DMS153 treated with DMSO at 0.1 percent for 48 hours (cell line): ENCODE data around the gene SPTBN4.
A peak's percentile ranks its signal among the peaks of the same experiment; 100 is the strongest.
"Not testable (repeated sequence)": the region's sequence is repeated elsewhere in the genome, so short reads cannot be mapped to it uniquely, and the experiment has no call there.

Experiments
- DNase-seq: peaks from one replicate; lab custom pipeline; 2025; ENCODE audit not compliant: unreplicated experiment; lab: John Stamatoyannopoulos, UW

SPTBN4 gene

DNA sequence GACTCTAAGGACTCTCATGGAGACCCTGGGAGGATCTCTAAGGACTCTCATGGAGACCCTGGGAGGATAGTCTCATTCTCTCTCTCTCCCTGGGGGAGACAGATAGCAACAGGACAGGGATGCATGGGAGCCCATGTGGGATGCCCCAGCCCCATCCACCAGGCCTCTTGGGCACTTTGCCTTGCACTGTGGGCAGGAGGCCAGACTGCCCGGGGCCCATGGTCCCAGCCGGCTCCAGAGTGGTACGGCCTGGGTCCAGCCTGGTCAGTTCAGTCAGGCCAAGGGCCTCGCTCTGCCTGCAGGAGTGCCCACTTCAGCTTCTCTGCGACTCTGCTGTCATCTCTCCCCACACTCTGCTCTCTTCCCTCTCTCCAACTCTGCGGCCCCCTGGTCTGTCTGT, 61.3 kb downstream of the SPTBN4 start:
- no peak for DNase-seq

DNA sequence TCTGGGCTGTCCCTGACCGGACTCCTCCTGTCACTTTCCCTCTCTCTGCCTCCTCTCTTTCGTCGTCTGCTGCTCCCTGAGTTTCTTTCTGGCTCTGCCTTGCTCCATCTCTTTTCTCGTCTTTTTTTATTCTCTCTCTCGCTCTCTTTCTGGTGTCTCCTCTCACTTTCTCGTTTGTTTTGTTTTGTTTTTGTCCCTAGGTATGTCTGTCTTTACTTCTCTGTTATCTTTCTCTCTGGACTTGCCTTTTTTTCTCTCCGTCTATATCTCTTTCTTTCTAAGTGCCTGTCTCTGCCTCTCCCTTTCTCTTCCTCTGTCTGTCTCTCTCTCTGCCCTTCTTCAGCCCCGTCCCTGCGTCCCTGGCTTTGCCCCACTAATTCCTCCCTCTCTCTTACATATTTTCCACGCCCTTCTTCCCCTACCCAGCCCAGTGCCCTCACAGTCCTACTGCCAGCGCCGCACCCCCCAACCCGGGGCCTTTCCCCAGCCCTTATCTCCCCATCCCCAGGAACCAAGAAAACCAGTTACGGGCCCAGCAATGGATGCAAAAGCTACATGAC, 61.8 kb downstream of the SPTBN4 start:
- no peak for DNase-seq

DNA sequence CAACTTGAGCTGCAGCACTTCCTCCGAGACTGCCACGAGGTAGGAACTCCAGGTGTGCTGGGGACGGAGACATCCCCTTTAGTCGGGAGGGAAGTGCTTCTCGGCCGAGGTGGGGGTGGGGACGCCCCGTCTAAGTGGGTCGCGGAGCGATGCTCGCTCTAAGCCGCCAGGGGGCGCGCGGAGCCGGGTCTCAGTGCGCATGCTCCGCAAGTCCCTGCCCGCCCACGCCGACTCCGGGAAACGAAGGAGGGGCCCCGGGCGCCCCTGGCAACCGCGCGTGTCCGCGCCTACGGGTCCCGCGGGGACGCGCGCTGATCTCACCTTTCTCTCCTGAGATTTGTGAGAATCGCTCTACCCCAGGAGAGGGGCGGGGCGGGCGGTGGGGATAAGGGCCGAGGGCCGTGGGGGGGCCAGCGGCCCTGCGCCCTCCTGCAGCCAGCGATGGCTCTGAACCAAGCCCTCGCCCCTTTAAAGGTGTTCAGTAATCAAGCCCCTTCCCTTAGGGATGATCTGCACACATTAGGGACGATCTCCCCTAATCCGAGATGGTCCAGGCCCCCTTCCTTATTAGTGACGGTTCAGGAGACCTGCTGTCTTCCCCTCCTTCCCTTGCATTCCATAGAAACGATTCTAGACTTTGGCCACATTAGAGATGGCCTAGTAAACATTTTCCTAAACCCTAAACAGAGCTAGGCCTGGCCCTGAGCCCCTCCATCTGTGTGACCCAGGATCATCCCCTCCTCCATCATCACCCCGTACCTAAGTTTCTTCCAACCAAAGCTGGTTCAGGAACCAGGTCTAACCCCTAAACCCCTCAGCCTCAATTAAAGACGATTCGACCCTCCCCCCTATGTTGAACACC, 62.5 kb downstream of the SPTBN4 start:
- peak; percentile 80 for DNase-seq

DNA sequence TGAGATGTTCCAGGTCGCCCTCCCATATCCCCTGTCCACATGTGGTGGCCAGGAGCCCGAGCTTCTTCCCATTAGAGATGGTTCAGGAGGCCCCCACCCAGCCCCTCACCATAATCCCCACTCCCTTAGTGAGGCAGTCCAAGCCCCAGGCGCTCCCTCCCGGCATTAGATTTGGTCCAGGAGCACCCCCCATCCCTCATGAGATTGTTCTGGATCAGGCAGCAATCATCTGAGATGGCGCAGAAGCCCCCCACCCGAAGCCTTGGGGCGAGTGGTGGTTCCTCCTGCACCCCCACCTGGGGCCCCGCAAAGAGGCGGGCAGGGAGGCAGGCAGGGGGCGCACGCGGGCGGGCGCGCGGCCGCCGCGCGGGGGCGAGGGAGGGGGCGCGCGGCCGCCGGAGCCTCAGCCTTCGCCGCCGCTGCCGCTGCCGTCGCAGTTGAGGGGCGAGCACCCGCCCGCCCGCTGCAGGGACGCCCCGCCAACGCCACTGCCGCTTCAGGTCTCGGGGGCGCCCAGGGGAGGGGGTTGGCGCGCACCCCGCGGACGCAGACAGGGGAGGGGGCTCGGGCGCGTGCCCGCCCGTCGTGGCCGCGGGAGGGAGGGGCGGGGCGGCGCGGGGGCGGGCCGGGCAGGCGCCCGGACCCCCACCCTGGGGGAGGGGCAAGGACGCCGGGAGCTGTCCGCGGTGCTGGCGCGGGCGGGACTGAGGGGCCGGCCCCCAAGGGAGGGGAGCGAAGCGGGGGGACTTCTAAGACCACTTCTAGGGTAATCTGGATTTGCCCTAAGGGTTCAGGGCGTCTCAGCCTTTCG, 63.5 kb downstream of the SPTBN4 start:
- no peak for DNase-seq

DNA sequence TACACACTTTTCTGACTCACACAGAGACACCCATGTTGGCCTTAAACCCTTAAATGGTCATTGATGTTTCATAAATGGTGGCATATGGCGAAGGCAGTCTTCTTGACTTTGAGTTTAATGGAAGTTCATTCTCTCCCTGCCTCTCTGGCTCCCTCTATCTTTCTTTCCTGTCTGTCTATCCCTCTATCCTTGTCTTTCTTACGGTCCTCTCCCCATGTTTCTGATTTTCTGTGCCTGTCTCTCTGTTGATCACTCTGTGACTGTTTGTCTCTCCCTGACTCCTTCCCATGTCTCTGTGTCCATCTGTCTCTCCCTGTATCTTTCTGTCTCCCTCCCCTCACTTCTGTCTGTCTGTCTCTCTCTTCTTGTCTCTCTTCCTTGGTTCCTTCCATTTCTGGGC, 66.7 kb downstream of the SPTBN4 start:
- DNase-seq, result no peak

DNA sequence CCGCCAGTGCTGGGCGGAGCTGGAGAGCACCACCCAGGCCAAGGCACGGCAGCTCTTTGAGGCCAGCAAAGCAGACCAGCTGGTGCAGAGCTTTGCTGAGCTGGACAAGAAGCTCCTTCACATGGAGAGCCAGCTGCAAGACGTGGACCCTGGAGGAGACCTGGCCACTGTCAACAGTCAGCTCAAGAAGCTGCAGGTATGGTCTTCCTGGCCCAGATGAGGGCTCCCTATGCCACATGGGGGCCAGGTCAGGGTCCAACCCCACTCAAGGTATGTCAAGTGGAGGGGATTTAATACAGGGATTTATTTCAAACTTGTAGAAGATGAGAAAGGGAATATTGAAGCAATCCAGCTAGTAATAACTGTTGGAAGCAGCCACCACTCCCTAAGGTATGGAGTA, 67.3 kb downstream of the SPTBN4 start:
- DNase-seq, result no peak

DNA sequence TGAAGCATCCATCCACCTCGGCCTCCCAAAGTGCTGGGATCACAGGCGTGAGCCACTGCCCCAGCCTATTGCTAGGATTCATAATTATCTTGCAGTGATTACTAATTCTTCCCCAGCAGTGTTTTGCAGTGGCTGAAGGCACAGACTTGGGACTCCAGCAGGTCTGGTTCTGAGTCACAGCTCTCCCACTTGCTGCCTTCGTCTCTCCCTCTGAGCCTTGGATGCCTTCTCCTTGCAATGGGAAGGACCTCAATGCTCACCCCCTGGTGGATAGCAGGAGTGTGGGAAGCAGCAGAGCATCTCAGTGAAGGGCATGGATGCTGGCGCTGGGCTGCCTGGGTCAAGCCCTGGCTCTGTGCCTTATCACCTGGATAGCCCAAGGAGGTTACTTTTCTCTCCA, 72.3 kb downstream of the SPTBN4 start:
- DNase-seq, result no peak

DNA sequence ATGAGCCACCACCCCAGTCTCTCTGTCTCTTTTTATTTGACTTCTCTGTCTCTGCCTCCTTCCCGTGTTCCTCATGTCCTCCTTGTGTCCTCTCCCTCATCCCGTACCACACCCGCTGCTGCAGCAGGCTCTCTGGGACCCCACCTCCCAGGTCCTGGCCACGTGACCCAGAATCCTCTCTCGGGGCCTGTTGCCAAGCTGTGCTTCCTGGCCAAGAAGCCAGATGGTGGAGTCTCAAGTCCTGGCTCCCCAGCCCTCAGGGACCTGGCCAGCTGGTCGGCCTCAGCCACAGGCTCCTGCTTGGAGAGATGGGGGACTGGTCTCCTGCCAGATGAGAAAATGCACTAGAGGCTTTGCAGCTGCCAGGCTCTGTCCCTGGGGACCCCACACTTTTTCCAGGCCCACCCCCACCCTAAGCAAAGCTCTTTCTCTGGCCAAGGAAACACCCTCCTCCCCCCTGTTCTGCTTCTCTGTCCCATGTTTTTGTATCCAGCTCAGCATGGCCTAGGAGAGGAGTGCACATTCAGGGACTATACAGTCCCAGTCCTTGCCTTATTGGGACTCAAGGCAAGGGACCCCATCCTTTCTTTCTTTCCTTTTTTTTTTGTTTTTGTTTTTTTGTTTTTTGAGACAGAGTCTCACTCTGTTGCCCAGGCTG, 75.5 kb downstream of the SPTBN4 start:
- no peak for DNase-seq

DNA sequence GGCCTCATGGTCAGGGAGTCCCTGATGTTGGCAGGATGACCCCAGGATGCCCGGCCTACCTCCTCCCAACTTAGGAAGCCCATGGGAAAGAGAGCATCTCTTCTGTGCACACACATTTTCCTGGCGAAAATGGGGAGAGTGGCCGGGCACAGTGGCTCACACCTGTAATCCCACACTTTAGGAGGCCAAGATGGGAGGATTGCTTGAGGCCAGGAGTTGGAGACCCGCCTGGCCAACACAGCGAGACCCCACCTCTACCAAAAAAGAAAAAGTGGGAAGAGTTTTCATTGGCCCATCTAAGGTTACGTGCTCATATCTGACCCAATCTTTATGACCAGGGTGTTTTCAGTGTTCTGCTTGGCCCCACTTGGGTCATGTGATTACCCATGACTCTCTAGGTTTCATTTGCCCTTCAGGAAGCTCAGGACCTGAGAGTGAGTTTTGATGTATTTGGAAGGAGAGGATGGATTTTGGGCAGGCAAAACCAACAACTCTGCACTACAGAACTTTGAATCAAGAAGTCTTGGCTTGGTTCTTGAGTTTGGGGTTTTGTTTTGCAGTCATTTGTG, 76.3 kb downstream of the SPTBN4 start:
- no peak for DNase-seq

DNA sequence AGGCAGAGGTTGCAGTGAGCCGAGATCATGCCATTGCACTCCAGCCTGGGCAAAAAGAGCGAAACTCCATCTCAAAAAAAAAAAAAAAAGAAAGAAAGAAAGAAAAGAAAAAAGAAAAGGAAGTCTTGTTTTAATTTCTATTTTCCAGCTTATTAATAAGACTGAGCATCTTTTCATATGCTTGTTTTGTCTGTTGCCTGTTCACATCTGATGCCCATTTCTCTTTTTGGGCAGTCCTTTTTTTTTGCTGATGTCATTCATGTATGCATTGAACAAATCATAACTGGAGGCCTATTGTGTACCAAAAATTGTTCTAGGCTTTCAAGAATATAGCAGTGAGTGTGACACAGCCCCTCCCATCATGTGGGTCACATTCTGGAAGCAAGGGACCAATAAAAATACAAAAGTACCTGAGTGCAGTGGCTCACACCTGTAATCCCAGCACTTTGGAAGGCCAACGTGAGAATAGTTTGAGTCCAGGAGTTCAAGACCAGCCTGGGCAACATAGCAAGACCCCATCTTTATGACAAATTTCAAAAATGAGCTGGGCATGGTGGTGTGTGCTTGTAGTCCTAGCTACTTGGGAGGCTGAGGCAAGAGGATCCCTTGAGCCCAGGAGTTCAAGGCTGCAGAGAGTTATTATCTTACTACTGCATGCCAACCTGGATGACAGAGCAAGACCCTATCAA, 79.5 kb downstream of the SPTBN4 start:
- not testable (repeated sequence) for DNase-seq

DNA sequence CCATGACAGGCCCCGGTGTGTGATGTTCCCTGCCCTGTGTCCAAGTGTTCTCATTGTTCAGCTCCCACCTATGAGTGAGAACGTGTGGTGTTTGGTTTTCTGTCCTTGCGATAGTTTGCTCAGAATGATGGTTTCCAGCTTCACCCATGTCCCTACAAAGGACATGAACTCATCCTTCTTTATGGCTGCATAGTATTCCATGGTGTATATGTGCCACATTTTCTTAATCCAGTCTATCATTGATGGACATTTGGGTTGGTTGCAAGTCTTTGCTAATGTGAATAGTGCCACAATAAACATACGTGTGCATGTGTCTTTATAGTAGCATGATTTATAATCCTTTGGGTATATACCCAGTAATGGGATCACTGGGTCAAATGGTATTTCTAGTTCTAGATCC, 80.4 kb downstream of the SPTBN4 start:
- not testable (repeated sequence) for DNase-seq

DNA sequence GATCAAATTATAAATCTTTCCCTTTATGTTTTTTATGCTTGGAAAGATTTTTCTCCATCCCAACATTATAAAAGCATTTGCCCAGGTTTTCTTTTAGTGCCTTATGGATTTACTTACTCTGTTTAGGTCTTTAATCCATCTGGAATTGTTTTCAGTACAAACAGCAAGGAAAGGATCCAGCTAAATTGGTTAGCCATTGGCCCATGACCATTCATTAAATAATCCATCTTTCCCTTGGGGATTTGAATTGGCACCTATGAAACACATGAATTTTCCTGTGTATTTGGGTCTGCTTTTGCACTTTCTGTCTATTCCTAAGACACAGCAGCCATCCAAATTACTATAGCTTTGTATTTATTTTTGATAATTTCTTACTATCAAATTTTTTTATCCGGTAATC, 81.0 kb downstream of the SPTBN4 start:
- no peak for DNase-seq

DNA sequence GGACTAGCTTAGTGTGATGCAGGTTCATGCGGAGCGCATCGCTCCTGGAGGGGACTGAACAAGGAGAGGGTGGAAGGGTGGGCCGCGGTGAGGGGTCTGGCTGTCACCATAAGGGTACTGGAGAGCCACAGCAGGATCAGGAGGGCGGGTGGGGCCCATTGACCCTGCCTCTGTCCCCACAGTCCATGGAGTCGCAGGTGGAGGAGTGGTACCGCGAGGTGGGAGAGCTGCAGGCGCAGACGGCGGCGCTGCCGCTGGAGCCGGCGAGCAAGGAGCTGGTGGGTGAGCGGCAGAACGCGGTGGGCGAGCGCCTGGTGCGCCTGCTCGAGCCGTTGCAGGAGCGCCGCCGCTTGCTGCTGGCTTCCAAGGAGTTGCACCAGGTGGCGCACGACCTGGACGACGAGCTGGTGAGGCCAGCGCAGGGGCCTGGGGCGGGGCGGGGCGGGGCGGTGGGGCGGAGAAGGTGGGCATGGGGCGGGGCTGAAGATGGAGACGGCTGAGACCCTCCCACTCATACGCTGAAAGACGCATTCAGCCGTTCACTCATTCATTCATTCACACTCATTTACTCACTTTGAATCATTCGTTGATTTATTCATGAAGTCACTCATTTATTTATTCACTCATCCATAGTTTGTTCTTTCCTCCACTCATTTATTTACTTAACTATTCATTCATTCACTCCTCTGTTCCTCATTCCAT, 82.4 kb downstream of the SPTBN4 start:
- DNase-seq, result peak; percentile 8

DNA sequence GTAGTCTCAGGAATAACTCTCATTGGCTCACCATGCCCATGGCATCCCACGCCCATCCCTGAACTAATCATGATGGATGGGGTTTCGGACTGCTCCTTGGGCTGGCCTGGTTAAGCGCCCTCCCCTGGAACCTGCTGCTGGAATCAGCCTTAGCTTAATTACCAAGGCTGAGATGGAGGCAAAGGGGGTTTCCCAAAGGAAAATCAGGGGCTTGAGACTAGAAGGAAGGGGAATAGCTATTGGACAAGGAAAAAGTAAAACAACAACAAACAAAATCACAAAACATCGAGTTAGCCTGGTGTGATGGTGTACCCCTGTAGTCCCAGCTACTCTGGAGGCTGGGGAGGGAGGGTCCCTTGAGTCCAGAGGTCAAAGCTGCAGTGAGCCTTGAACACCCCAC, 84.2 kb downstream of the SPTBN4 start:
- no peak for DNase-seq

DNA sequence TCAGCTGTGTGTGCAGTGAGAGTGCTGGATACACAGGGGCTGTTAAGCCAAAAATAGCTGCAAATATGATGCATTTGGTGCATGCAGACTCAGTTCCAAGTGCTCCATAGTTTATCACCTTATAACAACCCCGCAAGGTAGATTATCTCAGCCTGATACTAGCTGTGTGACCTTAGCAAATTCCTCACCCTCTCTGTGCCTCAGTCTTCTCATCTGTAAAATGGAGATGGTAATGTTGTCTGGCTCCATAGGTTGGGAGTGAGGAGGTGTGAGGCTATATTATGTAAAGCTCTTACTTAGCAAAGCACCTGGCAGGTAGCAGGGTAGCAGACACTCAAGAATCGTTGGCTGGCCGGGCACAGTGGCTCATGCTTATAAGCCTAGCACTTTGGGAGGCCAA, 86.0 kb downstream of the SPTBN4 start:
- DNase-seq, result no peak

DNA sequence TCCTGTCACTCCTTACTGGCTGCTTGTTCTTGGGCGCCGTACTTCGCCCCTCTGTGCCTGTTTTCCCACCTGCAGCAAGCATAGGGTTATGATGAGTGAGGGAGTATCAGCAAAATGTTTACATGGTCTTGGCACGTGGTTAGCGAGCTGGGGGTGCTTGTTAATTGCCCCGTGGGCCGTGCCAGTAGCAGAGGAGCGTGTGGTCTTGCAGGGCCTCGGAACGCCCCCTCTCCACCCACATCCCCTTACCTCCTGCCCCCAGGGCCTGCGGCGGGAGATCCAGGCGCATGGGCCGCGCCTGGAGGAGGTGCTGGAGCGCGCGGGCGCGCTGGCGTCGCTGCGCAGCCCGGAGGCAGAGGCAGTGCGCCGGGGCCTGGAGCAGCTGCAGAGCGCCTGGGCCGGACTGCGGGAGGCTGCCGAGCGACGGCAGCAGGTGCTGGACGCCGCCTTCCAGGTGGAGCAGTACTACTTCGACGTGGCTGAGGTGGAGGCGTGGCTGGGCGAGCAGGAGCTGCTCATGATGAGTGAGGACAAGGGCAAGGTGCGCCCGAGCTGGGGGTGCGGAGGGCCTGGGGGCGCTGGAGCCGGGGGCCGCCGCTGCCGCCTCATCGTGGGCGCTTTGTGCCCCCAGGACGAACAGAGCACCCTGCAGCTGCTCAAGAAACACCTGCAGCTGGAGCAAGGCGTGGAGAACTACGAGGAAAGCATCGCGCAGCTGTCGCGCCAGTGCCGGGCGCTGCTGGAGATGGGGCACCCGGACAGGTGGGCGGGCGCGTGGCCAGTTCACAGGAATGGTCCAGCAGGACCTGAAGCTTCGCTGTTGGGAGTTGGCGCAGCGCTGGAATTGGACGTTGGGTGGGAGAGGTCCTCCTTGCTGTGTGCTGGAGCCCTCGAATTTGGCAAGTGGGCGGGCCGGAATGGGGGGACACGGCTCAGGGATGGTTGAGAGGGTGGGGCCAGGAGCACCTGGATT, 87.4 kb downstream of the SPTBN4 start:
- no peak for DNase-seq

DNA sequence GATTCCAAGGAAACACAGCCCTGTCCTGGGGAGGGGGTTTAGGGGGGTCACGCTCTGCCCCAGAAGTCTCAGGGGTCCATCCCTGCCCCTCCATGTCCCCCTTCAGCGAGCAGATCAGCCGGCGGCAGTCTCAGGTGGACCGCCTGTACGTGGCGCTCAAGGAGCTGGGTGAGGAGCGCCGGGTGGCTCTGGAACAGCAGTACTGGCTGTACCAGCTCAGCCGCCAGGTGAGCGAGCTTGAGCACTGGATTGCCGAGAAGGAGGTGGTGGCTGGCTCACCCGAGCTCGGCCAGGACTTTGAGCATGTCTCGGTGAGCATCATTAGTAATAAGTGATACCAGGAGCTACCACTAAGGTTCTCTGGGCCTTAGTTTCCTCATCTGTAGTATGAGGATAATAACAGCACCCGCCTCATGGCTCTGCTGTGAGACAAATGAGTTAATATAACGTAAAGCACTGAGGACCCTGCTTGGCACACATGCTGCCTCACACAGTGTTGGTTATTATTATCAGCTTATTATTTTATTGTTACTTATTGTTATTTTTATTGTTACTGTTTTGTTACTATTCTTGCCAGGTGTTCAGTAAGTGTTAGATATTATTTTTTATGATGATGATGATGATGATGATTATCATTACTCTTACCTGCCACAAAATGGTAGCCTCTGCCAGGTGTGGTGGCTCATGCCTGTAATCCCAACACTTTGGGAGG, 89.3 kb downstream of the SPTBN4 start:
- DNase-seq, result no peak

DNA sequence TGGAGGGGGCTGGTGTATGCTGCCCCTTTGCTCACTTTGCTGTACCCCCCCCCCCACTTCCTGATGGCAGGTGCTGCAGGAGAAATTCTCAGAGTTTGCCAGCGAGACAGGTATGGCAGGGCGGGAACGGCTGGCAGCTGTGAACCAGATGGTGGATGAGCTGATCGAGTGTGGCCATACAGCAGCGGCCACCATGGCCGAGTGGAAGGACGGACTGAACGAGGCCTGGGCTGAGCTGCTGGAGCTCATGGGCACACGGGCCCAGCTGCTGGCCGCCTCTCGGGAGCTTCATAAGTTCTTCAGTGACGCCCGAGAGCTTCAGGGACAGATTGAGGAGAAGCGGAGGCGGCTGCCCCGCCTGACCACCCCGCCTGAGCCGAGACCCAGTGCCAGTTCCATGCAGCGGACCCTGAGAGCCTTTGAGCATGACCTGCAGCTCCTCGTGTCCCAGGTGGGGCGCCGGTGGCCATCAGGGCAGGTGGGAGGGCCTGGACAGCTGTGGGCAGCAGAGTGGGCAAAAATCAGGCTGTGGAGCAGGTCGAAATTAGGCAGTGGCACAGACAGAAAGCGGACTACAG, 90.2 kb downstream of the SPTBN4 start:
- no peak for DNase-seq
